HuH-7.5 (cell line): Measurements from ENCODE around the gene ADPRHL1.
"Not testable (repeated sequence)": the region's sequence is repeated elsewhere in the genome, so short reads cannot be mapped to it uniquely, and the experiment has no call there.

Source experiments
- DNase-seq: peaks from one replicate; pipeline ENCODE4 v3.0.0; 2011; ENCODE audit warnings: low spot score

Gene ADPRHL1

GRCh38 chr13:113455384-113455783, 2.1 kb upstream of the ADPRHL1 start:
- no peak for DNase-seq

GRCh38 chr13:113454936-113455335, 1.6 kb upstream of the ADPRHL1 start:
- DNase-seq = no peak

GRCh38 chr13:113452466-113452865, 822 bp downstream of the ADPRHL1 start:
- no peak for DNase-seq

GRCh38 chr13:113451951-113452421, 1.3 kb downstream of the ADPRHL1 start:
- no peak for DNase-seq

- DNase-seq = not testable (repeated sequence)
Observed at GRCh38 chr13:113450861-113451620, 2.2 kb downstream of the ADPRHL1 start.

- DNase-seq = not testable (repeated sequence)
Observed at GRCh38 chr13:113450348-113450744, 2.9 kb downstream of the ADPRHL1 start.

GRCh38 chr13:113449693-113450347, 3.5 kb downstream of the ADPRHL1 start:
- DNase-seq = no peak

- peak; percentile 39 for DNase-seq
Observed at GRCh38 chr13:113448885-113449692, 4.2 kb downstream of the ADPRHL1 start.

- no peak for DNase-seq
Observed at GRCh38 chr13:113448545-113448884, 4.8 kb downstream of the ADPRHL1 start.

- no peak for DNase-seq
Observed at GRCh38 chr13:113447596-113447995, 5.7 kb downstream of the ADPRHL1 start.

- DNase-seq = no peak
Observed at GRCh38 chr13:113446488-113446854, 6.8 kb downstream of the ADPRHL1 start.

GRCh38 chr13:113445791-113446487, 7.3 kb downstream of the ADPRHL1 start:
- no peak for DNase-seq

- no peak for DNase-seq
Observed at GRCh38 chr13:113443991-113444390, 9.3 kb downstream of the ADPRHL1 start.

GRCh38 chr13:113442985-113443362, 10.3 kb downstream of the ADPRHL1 start:
- no peak for DNase-seq

- DNase-seq = no peak
Observed at GRCh38 chr13:113442354-113442984, 10.8 kb downstream of the ADPRHL1 start.

- DNase-seq = no peak
Observed at GRCh38 chr13:113441661-113442060, 11.6 kb downstream of the ADPRHL1 start.

GRCh38 chr13:113437408-113438010, 15.8 kb downstream of the ADPRHL1 start:
- peak; percentile 73 for DNase-seq

- DNase-seq = not testable (repeated sequence)
Observed at GRCh38 chr13:113436866-113437265, 16.4 kb downstream of the ADPRHL1 start.

- DNase-seq = not testable (repeated sequence)
Observed at GRCh38 chr13:113435907-113436306, 17.4 kb downstream of the ADPRHL1 start.

GRCh38 chr13:113433391-113433916, 19.8 kb downstream of the ADPRHL1 start:
- no peak for DNase-seq
